GM10248 (cell line): ENCODE results near the gene LCN15.

Experiments used
- CTCF ChIA-PET: fragments of 300-600 bp; sonication (Branson Sonifier 250); formaldehyde crosslinking; extraction: SDS; loops from one replicate; lab custom pipeline; 2021; ENCODE audit warnings: antibody characterized with exemption; lab: Yijun Ruan, JAX
- POLR2A ChIA-PET: fragments of 350-650 bp; sonication (Branson Sonifier 250); formaldehyde crosslinking; extraction: SDS; loops from one replicate; lab custom pipeline; 2020; ENCODE audit warnings: antibody characterized with exemption; lab: Yijun Ruan, JAX
- DNase-seq: peaks from one replicate; pipeline ENCODE4 v3.0.0; 2012; ENCODE audit errors: extremely low spot score
- CTCF ChIP-seq: IDR thresholded peaks from 2 replicates; pipeline ENCODE4 v1.5.1; 2012; ENCODE audit warnings: mild to moderate bottlenecking, low read depth; ENCODE audit errors: extremely low read depth, missing control alignments, control extremely low read depth

Gene LCN15

GRCh38 chr9:136728548-136729123 is 35.7 kb downstream of the LCN15 start:
- ChIA-PET POLR2A (interaction anchor here (0.6 to 2.4 kb wide), 20 partner anchors 8 to 331 kb away, joined by 3 to 36 read pairs (median 4); partner anchors contain the start of gene TMEM141), CTCF (interaction anchor here (0.7 to 4.8 kb wide), 20 partner anchors 9 to 241 kb away, joined by 3 to 49 read pairs (median 4); partner anchors contain the start of genes FBXW5, LCN10, LCN15 and LCN8)
- TF ChIP-seq CTCF, result no peak
- DNase-seq, result no peak

- TF ChIP-seq CTCF, result peak; percentile 95
- CTCF ChIA-PET, result interaction anchor here (0.7 to 4.8 kb wide), 14 partner anchors 10 to 240 kb away, joined by 3 to 49 read pairs (median 5); partner anchors contain the start of genes FBXW5, LCN10 and LCN8
- POLR2A ChIA-PET, result interaction anchor here (0.6 to 2.4 kb wide), 20 partner anchors 9 to 332 kb away, joined by 3 to 36 read pairs (median 4); partner anchors contain the start of gene TMEM141
- DNase-seq, result peak; percentile 95
Measured at GRCh38 chr9:136728080-136728547, 36.2 kb downstream of the LCN15 start.

GRCh38 chr9:136726631-136727191 is 37.6 kb downstream of the LCN15 start:
- DNase-seq, result peak; percentile 76
- CTCF ChIA-PET, result interaction anchor here (0.9 to 4.8 kb wide), 16 partner anchors 10 to 243 kb away, joined by 3 to 49 read pairs (median 4); partner anchors contain the start of genes AJM1 and LCN10
- POLR2A ChIA-PET, result interaction anchor here (0.6 to 2.4 kb wide), 10 partner anchors 8 to 937 kb away, joined by 3 to 36 read pairs (median 5); partner anchors contain the start of gene TMEM141
- TF ChIP-seq CTCF, result peak; percentile 72

GRCh38 chr9:136726118-136726517 is 38.2 kb downstream of the LCN15 start:
- ChIA-PET POLR2A (interaction anchor here (2.4 kb wide), 2 partner anchors 11 to 65 kb away, joined by 5 to 36 read pairs; partner anchors contain the start of gene TMEM141), CTCF (interaction anchor here (0.8 to 4.8 kb wide), 7 partner anchors 12 to 41 kb away, joined by 3 to 27 read pairs (median 4); partner anchors contain the start of gene LCN10)
- no peak for DNase-seq
- TF ChIP-seq CTCF, result no peak

- DNase-seq, result no peak
- ChIA-PET POLR2A (no interaction called here), CTCF (interaction anchor here (0.8 to 4.8 kb wide), 2 partner anchors 16 to 41 kb away, joined by 4 to 27 read pairs; partner anchors contain the start of gene LCN10)
- TF ChIP-seq CTCF, result no peak
Measured at GRCh38 chr9:136725612-136726011, 38.7 kb downstream of the LCN15 start.

- TF ChIP-seq CTCF, result no peak
- CTCF ChIA-PET, result no interaction called here
- POLR2A ChIA-PET, result no interaction called here
- DNase-seq, result no peak
Measured at GRCh38 chr9:136724772-136725171, 39.5 kb downstream of the LCN15 start.
